Right atrium auricular region (tissue), 2 donors: ENCODE data around the gene SND1. TPM values are rescaled to one million over a fixed set of nuclear protein-coding genes. Genes with fewer than 3 reads are reported as not detected.
"Not testable (repeated sequence)": the region's sequence is repeated elsewhere in the genome, so short reads cannot be mapped to it uniquely, and the experiment has no call there.

ENCODE experiments used
- DNase-seq: peaks from one replicate; pipeline ENCODE4 v3.0.0-alpha.2; 2019; ENCODE audit warnings: low spot score
- H3K27ac ChIP-seq, 2 donors: fragments of 200-600 bp; sonication (generic); 1 replicate in 1 of 2; 2 replicates in 1 of 2; pipeline ENCODE4 v1.5.1; 2016 to 2019
- H3K27me3 ChIP-seq, 2 donors: fragments of 200-600 bp; sonication (generic); one replicate each; pipeline versions ENCODE4 v1.5.1 to v1.6.0; 2017 to 2019
- H3K36me3 ChIP-seq: fragments of 200-600 bp; sonication (generic); one replicate; pipeline ENCODE4 v1.5.1; 2016
- H3K4me1 ChIP-seq, 2 donors: fragments of 200-600 bp; sonication (generic); one replicate each; pipeline versions ENCODE4 v1.5.1 to v1.6.0; 2017 to 2019
- H3K4me3 ChIP-seq, 2 donors: fragments of 200-600 bp; sonication (generic); 1 replicate in 1 of 2; 2 replicates in 1 of 2; pipeline ENCODE4 v1.5.1; 2017 to 2019; ENCODE audit warnings: mild to moderate bottlenecking in 1 of 2, moderate library complexity in 1 of 2
- H3K9me3 ChIP-seq, 2 donors: fragments of 200-600 bp; sonication (generic); one replicate each; pipeline ENCODE4 v1.5.1; 2019
- total RNA-seq, 2 donors: library from RNA; depleted of rRNA; stranded (reverse); fragments of >200 nt; gene quantifications; one replicate each; pipeline ENCODE4 v1.1.0, GENCODE V29; 2016
- TF ChIP-seq, protein P1 (sequence below), 2 donors: fragments of 200-600 bp; sonication (generic); IDR thresholded peaks; one replicate each; pipeline ENCODE4 v1.5.1; 2019; ENCODE audit warnings: antibody characterized with exemption in 2 of 2

SND1 gene
- total RNA-seq, 2 donors from 2014 or later, result 69.4 to 77.6 TPM

- Histone ChIP-seq H3K4me3 (no peak overlapping the region), H3K36me3 (no peaks in the 10 kb centered on the region), H3K9me3 (no peaks in the 10 kb centered on the region), H3K27me3 (no peaks in the 10 kb centered on the region), H3K4me1 (peaks cover 0 to 29% of the 10 kb centered on the region in 2 donors), H3K27ac (no peak overlapping the region)
- no peak for DNase-seq
- TF ChIP-seq, protein P1, sequence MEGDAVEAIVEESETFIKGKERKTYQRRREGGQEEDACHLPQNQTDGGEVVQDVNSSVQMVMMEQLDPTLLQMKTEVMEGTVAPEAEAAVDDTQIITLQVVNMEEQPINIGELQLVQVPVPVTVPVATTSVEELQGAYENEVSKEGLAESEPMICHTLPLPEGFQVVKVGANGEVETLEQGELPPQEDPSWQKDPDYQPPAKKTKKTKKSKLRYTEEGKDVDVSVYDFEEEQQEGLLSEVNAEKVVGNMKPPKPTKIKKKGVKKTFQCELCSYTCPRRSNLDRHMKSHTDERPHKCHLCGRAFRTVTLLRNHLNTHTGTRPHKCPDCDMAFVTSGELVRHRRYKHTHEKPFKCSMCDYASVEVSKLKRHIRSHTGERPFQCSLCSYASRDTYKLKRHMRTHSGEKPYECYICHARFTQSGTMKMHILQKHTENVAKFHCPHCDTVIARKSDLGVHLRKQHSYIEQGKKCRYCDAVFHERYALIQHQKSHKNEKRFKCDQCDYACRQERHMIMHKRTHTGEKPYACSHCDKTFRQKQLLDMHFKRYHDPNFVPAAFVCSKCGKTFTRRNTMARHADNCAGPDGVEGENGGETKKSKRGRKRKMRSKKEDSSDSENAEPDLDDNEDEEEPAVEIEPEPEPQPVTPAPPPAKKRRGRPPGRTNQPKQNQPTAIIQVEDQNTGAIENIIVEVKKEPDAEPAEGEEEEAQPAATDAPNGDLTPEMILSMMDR (IDR thresholded peaks at IDR 0.05), result no peak
Measured at GRCh38 chr7:127897704-127898454, 245.9 kb downstream of the SND1 start.

- Histone ChIP-seq H3K27me3 (no peaks in the 10 kb centered on the region), H3K4me1 (peaks cover 0 to 29% of the 10 kb centered on the region in 2 donors), H3K4me3 (no peak overlapping the region), H3K36me3 (no peaks in the 10 kb centered on the region), H3K9me3 (no peaks in the 10 kb centered on the region), H3K27ac (no peak overlapping the region)
- TF ChIP-seq, protein P1 (IDR thresholded peaks at IDR 0.05), result no peak
- no peak for DNase-seq
Measured at GRCh38 chr7:127899411-127899810, 247.4 kb downstream of the SND1 start.

DNA sequence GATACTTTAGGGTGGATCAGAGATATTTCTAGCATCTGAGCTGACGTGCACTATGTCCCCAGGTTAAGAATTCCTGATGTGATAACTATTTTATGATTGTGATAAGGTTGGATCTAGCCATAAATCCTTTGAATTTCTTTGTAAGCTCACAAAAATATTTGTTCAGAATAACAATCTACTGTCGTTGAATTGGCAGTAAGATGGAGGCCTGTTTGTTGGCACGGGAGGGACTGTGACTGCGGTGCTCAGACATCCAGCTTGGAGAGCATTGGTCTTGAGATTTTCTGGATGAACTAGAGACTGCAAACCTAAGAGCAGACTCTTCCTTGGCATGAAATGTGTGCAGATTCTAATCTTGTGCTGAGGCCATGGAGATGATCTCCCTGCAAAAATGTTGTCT is 248.1 kb downstream of the SND1 start:
- H3K27me3 ChIP-seq, result no peaks in the 10 kb centered on the region
- TF ChIP-seq, protein P1 (IDR thresholded peaks at IDR 0.05), result no peak
- H3K4me3 ChIP-seq, result no peak overlapping the region
- peaks cover 0 to 29% of the 10 kb centered on the region in 2 donors for H3K4me1 ChIP-seq
- H3K27ac ChIP-seq, result no peak overlapping the region
- H3K36me3 ChIP-seq, result no peaks in the 10 kb centered on the region
- H3K9me3 ChIP-seq, result no peaks in the 10 kb centered on the region
- no peak for DNase-seq

- no peak overlapping the region for H3K4me3 ChIP-seq
- TF ChIP-seq, protein P1 (IDR thresholded peaks at IDR 0.05), result no peak
- DNase-seq, result no peak
Measured at GRCh38 chr7:127900732-127901685, 249.0 kb downstream of the SND1 start.

GRCh38 chr7:127901895-127902703 is 250.1 kb downstream of the SND1 start:
- Histone ChIP-seq H3K27me3 (no peaks in the 10 kb centered on the region), H3K4me1 (peaks cover 0 to 19% of the 10 kb centered on the region in 2 donors), H3K27ac (no peak overlapping the region), H3K9me3 (no peaks in the 10 kb centered on the region), H3K36me3 (no peaks in the 10 kb centered on the region), H3K4me3 (no peak overlapping the region)
- DNase-seq, result no peak
- TF ChIP-seq, protein P1 (IDR thresholded peaks at IDR 0.05), result no peak

More at GRCh38 chr7:127900732-127901685, 249.0 kb downstream of the SND1 start:
- Histone ChIP-seq H3K9me3 (no peaks in the 10 kb centered on the region), H3K36me3 (no peaks in the 10 kb centered on the region), H3K27me3 (no peaks in the 10 kb centered on the region), H3K4me1 (peaks cover 0 to 27% of the 10 kb centered on the region in 2 donors), H3K27ac (no peak overlapping the region)

DNA sequence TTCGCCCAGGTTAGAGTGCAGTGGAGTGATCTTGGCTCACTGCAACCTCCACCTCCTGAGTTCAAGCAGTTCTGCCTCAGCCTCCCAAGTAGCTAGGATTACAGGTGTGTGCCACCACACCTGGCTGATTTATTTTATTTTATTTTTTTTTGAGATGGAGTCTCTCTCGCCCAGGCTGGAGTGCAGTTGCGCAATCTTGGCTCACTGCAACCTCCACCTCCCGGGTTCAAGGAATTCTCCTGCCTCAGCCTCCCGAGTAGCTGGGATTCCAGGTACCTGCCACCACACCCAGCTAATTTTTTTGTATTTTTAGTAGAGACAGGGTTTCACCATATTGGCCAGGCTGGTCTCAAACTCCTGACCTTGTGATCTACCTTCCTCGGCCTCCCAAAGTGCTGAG is 250.8 kb downstream of the SND1 start:
- DNase-seq, H3K36me3 ChIP-seq, H3K27me3 ChIP-seq, H3K4me3 ChIP-seq, H3K27ac ChIP-seq, H3K9me3 ChIP-seq: not testable (repeated sequence)
- peaks cover 0 to 19% of the 10 kb centered on the region in 2 donors for H3K4me1 ChIP-seq
